HG03159 (cell line): ENCODE results near the gene MACROD2.
"Not testable (repeated sequence)": the region's sequence is repeated elsewhere in the genome, so short reads cannot be mapped to it uniquely, and the experiment has no call there.

ENCODE experiments used
- ATAC-seq: cut with Tn5 transposase; IDR thresholded peaks from one replicate; pipeline ENCODE4 v1.9.1; 2021; ENCODE audit warnings: mild to moderate bottlenecking, moderate library complexity; ENCODE audit not compliant: unreplicated experiment

The MACROD2 gene

DNA sequence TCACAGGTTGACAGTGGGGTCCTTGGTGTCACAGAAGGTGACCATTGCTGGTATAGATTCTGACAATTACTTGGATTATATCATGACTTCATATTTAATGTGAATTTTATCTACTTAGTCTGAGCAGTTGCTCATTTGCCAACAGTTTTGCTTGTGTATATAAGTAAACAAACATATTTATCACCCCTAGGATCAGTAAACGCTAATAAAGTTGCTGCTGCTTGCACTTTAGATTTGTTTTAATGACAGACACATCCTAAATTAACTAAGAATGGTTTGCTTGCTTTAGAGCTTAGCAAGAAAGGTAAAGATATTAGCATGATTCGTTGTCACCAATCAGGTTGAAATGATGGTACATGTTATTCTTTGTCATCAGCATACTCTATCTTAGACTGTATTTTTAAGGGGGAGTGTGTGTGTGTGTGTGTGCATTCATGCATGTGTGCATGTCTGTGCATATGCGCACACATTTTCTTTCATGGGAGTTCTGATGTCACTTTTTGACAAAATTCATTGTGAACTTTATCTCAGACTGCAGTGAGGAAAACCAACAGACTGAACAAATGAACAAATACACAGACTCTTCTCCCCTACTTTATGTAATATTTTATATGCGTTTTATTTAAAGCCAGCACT is 1124.7 kb downstream of the MACROD2 start:
- no peak for ATAC-seq

GRCh38 chr20:15122613-15123012 is 1127.3 kb downstream of the MACROD2 start:
- ATAC-seq = no peak

DNA sequence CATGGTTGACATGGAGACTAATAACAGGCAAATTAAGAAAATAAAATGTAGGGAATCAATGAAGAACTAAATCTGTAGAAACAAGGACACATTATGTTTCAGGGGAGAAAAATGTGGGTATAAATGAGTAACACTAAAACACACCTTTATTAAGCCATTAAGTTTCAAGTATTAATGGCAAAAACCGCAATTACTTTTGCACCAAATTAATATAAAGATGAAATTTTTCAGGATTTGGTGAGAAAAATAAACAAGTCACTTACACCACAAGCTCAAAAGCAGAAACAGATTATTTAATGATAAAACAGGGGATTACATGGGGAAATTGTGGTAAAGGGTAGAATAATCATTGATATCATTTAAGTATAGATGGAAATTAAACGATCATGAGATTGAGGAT is 1135.9 kb downstream of the MACROD2 start:
- no peak for ATAC-seq

DNA sequence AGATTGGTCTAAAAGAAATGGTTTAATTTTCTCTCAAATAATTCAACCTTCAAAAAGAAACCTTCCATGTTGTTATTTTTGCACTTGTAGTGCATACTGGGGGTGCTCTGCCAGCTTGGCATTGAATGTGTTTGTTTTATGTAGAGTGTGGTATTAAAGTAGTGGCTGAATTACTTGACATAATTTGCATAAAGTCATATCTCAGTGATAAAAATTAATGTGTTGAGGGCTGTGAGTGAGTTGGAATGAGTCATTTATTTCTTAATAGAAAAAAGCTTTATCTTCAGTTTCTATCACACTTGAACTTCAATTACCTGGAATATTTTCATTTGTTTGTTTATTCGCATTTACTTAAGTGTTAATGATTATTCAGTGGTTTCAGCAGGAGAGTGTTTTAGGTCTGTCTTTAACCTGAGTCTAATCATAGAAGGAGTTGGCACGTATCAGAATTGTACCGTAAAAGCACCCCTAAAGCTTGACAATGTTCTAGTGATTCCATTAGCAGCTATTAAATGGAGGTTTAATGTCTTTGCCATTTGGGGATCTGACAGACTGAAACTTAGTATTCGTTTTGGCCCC is 1143.3 kb downstream of the MACROD2 start:
- no peak for ATAC-seq

DNA sequence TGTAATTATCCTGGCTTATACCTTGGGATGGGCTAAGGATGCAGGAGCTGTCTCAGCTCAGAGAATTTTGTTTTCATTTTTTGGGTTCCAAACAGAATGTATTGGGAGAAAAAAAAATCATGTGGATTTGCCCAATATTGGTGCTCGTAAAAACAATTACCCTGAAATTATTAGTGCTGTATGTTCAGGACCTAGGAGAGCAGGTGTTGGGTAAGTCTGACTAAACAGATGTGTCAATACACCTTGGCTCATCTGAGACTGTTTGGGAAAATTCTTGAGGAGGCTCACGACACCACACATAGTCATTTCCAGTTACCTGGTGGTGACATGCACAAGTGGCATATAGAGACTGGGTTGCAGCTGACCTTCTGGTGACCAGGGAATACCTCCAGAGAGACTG is 1144.2 kb downstream of the MACROD2 start:
- no peak for ATAC-seq

- ATAC-seq = no peak
These were observed 1145.0 kb downstream of the MACROD2 start for GRCh38 chr20:15140286-15140685.

DNA sequence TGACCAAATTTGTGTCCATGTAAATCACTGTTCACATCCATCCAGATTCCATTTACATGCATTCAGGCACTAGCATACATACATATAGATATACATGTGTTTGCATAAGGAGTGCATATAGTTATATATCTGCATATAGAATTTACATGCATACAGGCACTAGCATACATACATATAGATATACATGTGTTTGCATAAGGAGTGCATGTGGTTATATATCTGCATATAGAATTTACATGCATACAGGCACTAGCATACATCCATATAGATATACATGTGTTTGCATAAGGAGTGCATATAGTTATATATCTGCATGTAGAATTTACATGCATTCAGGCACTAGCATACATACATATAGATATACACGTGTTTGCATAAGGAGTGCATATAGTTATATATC is 1145.6 kb downstream of the MACROD2 start:
- not testable (repeated sequence) for ATAC-seq

- no peak for ATAC-seq
These were observed 1146.5 kb downstream of the MACROD2 start for GRCh38 chr20:15141861-15142260.

DNA sequence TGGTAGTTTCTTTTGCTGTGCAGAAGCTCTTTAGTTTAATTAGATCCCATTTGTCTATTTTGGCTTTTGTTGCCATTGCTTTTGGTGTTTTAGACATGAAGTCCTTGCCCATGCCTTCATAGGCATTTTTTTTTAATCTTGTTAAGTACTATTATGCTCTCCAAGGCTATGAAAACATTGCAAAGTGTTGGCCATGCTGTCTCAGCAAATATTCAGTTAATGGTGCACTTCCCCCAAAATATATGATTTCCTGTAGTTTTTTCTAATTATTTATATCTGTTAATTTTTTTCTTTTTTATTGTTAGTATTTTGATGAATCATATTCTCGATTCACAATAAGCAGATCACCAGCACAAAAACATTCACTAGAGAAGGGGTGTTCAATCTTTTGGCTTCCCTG is 1148.2 kb downstream of the MACROD2 start:
- ATAC-seq = no peak

- no peak for ATAC-seq
These were observed 1149.6 kb downstream of the MACROD2 start for GRCh38 chr20:15144916-15145315.

DNA sequence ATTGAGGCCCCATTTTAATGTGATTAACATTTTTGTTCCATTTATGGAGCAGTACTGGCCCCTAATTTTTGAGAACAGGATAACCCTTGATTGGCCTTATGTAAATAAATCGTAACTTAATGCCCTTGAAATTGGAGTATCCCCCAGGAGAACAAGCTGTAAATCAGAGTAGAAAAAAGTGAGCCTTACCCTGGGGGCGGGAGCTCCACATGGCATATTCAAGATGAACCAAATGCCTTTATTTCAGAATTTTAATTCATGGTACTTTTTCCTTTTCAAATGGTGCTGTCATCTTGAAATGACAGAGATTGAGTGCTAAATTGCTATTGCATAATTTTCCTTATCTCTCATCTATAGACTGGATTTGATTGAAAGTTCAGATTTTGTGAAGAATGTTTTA is 1151.6 kb downstream of the MACROD2 start:
- ATAC-seq = no peak

- ATAC-seq = no peak
These were observed 1158.8 kb downstream of the MACROD2 start for GRCh38 chr20:15154070-15154469.

DNA sequence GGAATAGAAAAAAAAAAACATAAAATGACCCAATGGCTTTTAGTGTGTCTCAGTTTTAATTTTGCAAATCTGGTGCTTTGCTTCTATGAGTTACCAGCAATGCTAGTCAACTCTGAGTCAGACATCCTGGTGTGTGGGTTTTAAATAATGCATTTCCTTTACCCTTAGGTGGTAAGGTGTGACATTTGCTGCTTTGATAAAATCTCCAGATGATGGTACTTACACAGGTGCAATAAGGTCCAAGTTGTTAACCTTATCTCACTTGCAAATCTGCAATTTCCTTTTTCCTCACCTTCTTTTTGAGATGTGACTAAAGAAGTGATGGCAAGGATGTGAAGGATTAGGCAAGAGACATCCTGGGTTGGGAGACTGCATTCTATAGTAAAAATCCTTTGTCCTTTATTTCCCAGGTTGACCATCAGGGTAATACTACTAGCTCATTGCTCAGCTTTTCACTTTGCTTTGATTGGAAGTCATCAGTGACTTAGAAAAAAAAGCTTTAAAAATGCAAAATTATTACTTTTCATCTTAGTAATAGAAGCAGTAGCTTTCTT is 1160.6 kb downstream of the MACROD2 start:
- no peak for ATAC-seq

DNA sequence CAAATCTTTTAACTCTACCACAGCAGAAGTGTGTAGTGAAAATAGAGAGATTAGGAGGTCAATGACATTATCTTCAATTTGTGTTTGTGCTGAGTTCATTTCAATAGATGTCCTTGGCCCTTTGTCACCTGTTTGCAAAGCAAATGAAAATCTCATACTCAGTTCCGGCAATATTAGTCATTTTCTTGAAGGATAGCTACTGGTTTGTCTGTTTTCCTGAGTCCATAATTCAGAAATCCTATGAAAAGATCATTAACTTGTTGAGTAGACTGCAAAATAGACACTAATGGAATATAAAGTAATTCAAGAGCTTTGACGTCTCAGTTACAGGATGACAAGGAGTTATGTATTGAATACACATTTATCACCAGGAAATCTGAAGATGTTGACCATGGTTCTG is 1163.2 kb downstream of the MACROD2 start:
- ATAC-seq = no peak

GRCh38 chr20:15162079-15162647 is 1166.8 kb downstream of the MACROD2 start:
- ATAC-seq = no peak

- no peak for ATAC-seq
These were observed 1168.3 kb downstream of the MACROD2 start for GRCh38 chr20:15163632-15164031.

GRCh38 chr20:15164726-15165125 is 1169.4 kb downstream of the MACROD2 start:
- ATAC-seq = no peak

- ATAC-seq = no peak
These were observed 1171.4 kb downstream of the MACROD2 start for GRCh38 chr20:15166744-15167143.

DNA sequence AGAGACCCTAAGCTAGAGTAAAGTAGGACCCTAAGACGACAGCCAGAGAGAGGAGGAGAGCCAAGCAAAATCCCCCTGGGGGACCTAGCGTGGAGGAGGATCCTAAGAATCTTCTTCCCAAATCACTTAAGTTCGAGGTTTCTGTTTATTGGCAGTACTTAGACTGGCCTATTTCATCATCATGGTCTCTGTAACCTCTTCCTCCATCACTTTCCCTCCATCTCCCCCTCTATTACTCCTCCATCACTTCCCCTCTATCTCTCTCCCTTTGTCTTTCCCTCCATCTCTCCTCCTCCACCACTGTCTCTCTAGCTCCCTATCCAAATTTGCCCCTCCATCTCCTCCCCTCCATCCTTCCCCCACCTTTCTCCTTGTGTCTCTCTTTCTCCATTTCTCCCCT is 1175.7 kb downstream of the MACROD2 start:
- no peak for ATAC-seq

GRCh38 chr20:15176929-15177328 is 1181.6 kb downstream of the MACROD2 start:
- ATAC-seq = no peak

DNA sequence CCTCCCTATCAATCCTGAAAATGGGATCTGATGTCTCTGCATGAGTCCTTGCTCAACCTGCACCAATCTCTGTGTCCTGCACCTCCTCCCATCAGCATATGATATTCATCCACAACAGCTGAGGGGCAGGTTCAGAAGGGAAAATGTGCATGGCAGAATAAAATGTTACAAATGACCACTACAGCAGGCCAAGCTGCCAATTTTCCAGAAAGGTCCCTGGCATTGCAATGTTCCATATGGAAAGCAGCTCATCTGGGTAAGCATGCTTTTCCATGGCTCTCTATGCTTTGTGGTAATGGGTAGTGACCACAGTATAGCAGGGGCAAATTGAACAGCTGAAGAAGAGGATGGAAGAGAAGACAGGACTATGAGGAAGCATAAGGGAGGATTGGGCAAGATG is 1183.3 kb downstream of the MACROD2 start:
- ATAC-seq = no peak

GRCh38 chr20:15179381-15179780 is 1184.1 kb downstream of the MACROD2 start:
- ATAC-seq = no peak
